Measurements from ENCODE around the gene TTLL12.

Gene TTLL12

GRCh38 chr22:43186272-43187170, at the start of gene TTLL12:
Gene TTLL12, minus strand, starts transcription at chr22:43187134. Its CDS starts 65 bp downstream, at chr22:43187069.
- peak; percentile 25 to 74 (median 59) for DNase-seq

GRCh38 chr22:43235445-43236409, 48.8 kb upstream of the TTLL12 start:
- DNase-seq = no peak

- no peak for DNase-seq
These were observed 47.5 kb upstream of the TTLL12 start for GRCh38 chr22:43234264-43234988.

GRCh38 chr22:43233529-43233928, 46.6 kb upstream of the TTLL12 start:
- DNase-seq = no peak

- no peak for DNase-seq
These were observed 45.5 kb upstream of the TTLL12 start for GRCh38 chr22:43232445-43232844.

- DNase-seq = peak in 2 of 3 experiments; percentile 29 to 54
These were observed 44.7 kb upstream of the TTLL12 start for GRCh38 chr22:43231724-43232034.

GRCh38 chr22:43230971-43231723, 44.2 kb upstream of the TTLL12 start:
- peak; percentile 55 to 83 (median 69) for DNase-seq

- DNase-seq = no peak
These were observed 43.6 kb upstream of the TTLL12 start for GRCh38 chr22:43230571-43230970.

- no peak for DNase-seq
These were observed 41.9 kb upstream of the TTLL12 start for GRCh38 chr22:43228863-43229262.

- DNase-seq = peak in 1 of 3 experiments; percentile 18
These were observed 41.4 kb upstream of the TTLL12 start for GRCh38 chr22:43228330-43228729.

GRCh38 chr22:43227239-43227630, 40.3 kb upstream of the TTLL12 start:
- peak in 1 of 3 experiments; percentile 8 for DNase-seq

- peak in 1 of 3 experiments; percentile 39 for DNase-seq
These were observed 39.7 kb upstream of the TTLL12 start for GRCh38 chr22:43226377-43227238.

- no peak for DNase-seq
These were observed 38.7 kb upstream of the TTLL12 start for GRCh38 chr22:43225609-43226008.

GRCh38 chr22:43222987-43223386, 36.1 kb upstream of the TTLL12 start:
- no peak for DNase-seq

GRCh38 chr22:43222262-43222661, 35.3 kb upstream of the TTLL12 start:
- DNase-seq = no peak

GRCh38 chr22:43220625-43221380, 33.9 kb upstream of the TTLL12 start:
- no peak for DNase-seq

GRCh38 chr22:43218786-43219185, 31.9 kb upstream of the TTLL12 start:
- no peak for DNase-seq

GRCh38 chr22:43217285-43218030, 30.5 kb upstream of the TTLL12 start:
- no peak for DNase-seq

GRCh38 chr22:43216738-43217137, 29.8 kb upstream of the TTLL12 start:
- peak in 1 of 3 experiments; percentile 15 for DNase-seq

- no peak for DNase-seq
These were observed 27.0 kb upstream of the TTLL12 start for GRCh38 chr22:43213962-43214361.
